WI38 (cell line): Measurements from ENCODE around the gene UQCRQ.
A peak's percentile ranks its signal among the peaks of the same experiment; 100 is the strongest.

Source experiments
- H3K4me3 ChIP-seq: 2 replicates; pipeline ENCODE4 v1.5.1; 2011; ENCODE audit warnings: low read depth, mild to moderate bottlenecking, control low read depth, low read length
- CTCF ChIP-seq: IDR thresholded peaks from 2 replicates; pipeline ENCODE4 v1.5.1; 2012; ENCODE audit warnings: low read depth, mild to moderate bottlenecking, control low read depth, low read length

Gene UQCRQ

GRCh38 chr5:132856011-132856410, 10.4 kb upstream of the UQCRQ start:
- TF ChIP-seq CTCF, result no peak
- H3K4me3 ChIP-seq, result no peak overlapping the region

- no peak overlapping the region for H3K4me3 ChIP-seq
- TF ChIP-seq CTCF, result no peak
These were observed 6.5 kb upstream of the UQCRQ start for GRCh38 chr5:132859889-132860437.

- H3K4me3 ChIP-seq, result no peak overlapping the region
- no peak for TF ChIP-seq CTCF
These were observed 5.7 kb upstream of the UQCRQ start for GRCh38 chr5:132860742-132861141.

GRCh38 chr5:132865668-132866341, 637 bp upstream of the UQCRQ start:
- peak overlapping the region; percentile 94 for H3K4me3 ChIP-seq
- no peak for TF ChIP-seq CTCF

- peak overlapping the region; percentile 94 for H3K4me3 ChIP-seq
- TF ChIP-seq CTCF, result no peak
These were observed 607 bp downstream of the UQCRQ start for GRCh38 chr5:132867046-132867451.

GRCh38 chr5:132868754-132869153, 2.3 kb downstream of the UQCRQ start:
- no peak for TF ChIP-seq CTCF

GRCh38 chr5:132870801-132871200, 4.4 kb downstream of the UQCRQ start:
- TF ChIP-seq CTCF, result no peak
- H3K4me3 ChIP-seq, result no peak overlapping the region

More at GRCh38 chr5:132868754-132869153, 2.3 kb downstream of the UQCRQ start:
- no peak overlapping the region for H3K4me3 ChIP-seq
